Omental fat pad (tissue), 4 donors: Measurements from ENCODE around the gene IDI2. TPM values are rescaled to one million over a fixed set of nuclear protein-coding genes. Genes with fewer than 3 reads are reported as not detected.
"Not testable (repeated sequence)": the region's sequence is repeated elsewhere in the genome, so short reads cannot be mapped to it uniquely, and the experiment has no call there.

Source experiments
- ATAC-seq: fragments of 150-250 bp; one replicate; pipeline ENCODE4 v1.9.1; 2016; ENCODE audit warnings: mild to moderate bottlenecking, moderate library complexity; ENCODE audit not compliant: low FRiP score
- DNase-seq: peaks from one replicate; pipeline ENCODE4 v3.0.0-alpha.2; 2019; ENCODE audit warnings: low spot score
- CTCF ChIP-seq, 3 donors: fragments of 450-650 bp; IDR thresholded peaks; one replicate each; pipeline ENCODE4 v1.5.1; 2016 to 2017; ENCODE audit warnings: antibody characterized with exemption in 3 of 3, mild to moderate bottlenecking in 3 of 3, moderate library complexity in 2 of 3
- total RNA-seq, 4 donors: library from RNA; depleted of rRNA; stranded (reverse); fragments of >200 nt; gene quantifications; one replicate each; pipeline ENCODE4 v1.1.0, GENCODE V29; 2016

The IDI2 gene
- total RNA-seq = not detected

GRCh38 chr10:1025683-1026082 lies at the start of gene IDI2:
Gene IDI2 (minus strand): TSS chr10:1025859. CDS start chr10:1024723, 1,136 bp downstream.
- no peak for TF ChIP-seq CTCF (IDR thresholded peaks at IDR 0.05)
- ATAC-seq (no peak), DNase-seq (no peak)

- TF ChIP-seq CTCF (IDR thresholded peaks at IDR 0.05) = no peak
- DNase-seq (no peak), ATAC-seq (no peak)
These were observed 49.2 kb upstream of the IDI2 start for GRCh38 chr10:1074748-1075308.

GRCh38 chr10:1074052-1074747 lies 48.5 kb upstream of the IDI2 start:
- ATAC-seq (no peak), DNase-seq (no peak)
- no peak for TF ChIP-seq CTCF (IDR thresholded peaks at IDR 0.05)

DNA sequence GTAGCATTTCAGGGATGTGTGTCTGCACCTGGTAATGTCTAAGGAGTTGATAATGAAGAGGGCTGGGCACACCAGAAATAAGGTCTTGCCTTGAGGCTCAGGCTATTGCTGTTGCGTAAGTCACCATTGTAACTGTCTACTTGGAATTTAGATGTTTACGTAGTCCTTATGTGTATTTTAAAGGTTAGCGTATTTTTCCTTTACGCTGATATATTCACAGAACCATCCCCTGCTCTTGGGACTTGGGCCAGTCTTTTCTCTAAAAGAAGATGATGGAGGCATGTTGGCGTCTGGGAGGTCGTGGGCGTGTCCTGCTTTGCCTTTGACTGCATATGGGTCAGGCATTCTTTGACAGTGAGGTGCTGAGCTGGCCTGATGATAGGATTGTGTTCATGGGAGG lies 45.3 kb upstream of the IDI2 start:
- ATAC-seq = peak; percentile 39
- no peak for DNase-seq
- TF ChIP-seq CTCF (IDR thresholded peaks at IDR 0.05) = no peak

DNA sequence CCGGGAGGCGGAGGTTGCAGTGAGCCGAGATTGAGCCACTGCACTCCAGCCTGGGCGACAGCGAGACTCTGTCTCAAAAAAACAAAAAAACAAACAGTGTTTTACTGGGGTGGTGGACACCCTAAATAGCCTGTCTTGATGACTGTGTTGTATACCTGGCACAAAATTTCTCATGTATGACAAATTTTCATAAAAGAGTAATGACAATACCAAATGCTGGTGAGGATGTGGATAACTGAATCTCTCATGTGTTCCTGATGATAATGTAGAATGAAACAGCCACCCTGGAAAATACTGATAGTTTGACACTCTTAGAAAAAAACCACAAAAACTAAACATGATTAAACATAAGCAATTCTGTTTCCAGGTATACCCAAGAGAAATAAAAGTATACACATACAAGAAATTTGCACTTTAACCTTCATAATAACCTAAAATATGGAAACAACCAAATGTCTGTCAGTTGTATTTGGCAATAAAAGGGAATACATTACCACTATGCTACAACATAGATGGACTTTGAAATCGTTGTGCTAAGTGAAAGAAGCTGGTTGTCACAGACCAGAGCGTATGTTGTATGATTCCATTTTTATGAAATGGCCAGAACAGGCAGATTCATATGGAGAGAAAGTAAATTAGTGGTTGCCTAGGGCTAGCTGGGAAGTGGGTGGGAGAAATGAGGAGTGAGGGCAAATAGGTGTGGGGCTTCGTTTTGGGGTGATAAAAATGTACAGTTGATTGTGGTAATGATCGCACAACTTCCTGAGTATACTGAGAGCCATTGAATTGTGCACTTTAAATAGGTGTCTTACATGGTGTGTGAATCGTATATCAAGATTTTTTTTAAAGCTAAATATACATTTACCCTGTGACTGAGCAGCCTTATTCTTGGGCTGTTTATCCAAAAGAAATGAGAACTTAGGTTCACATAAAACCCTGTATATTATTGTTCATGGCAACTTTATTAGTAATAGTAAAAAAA lies 43.0 kb upstream of the IDI2 start:
- no peak for TF ChIP-seq CTCF (IDR thresholded peaks at IDR 0.05)
- ATAC-seq = no peak
- DNase-seq = no peak

GRCh38 chr10:1066734-1067133 lies 41.1 kb upstream of the IDI2 start:
- not testable (repeated sequence) for DNase-seq, ATAC-seq

DNA sequence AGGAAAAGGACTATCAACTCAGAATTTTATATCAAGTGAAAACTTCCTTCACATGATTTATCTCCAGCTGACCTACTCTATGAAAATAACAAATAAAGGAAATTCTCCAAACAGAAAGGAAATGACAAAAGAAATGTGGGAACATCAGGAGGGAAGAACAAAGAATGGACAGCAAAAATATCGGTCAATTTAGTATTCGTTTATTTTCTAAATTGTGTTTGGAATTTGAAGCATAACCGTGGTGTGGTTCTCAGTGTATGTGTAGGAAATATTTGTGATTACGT lies 39.2 kb upstream of the IDI2 start:
- DNase-seq = no peak
- ATAC-seq = no peak
- TF ChIP-seq CTCF (IDR thresholded peaks at IDR 0.05) = no peak
